ENCODE measurements around the gene LYL1. TPM values are rescaled to one million over a fixed set of nuclear protein-coding genes. Genes with fewer than 3 reads are reported as not detected.

LYL1 gene
- total and polyA plus RNA-seq, 4 donors: 0.35 to 69.7 (median 2.3) TPM

- Histone ChIP-seq H3K4me3 (ENCODE audit: low read depth in 1 of 3, low read length in 3 of 3) (no peak overlapping the region), H3K27me3 (ENCODE audit: control insufficient read depth in 4 of 4, insufficient read depth in 4 of 4, low read length in 3 of 4) (no peaks in the 10 kb centered on the region), H3K9ac (ENCODE audit: low read depth in 1 of 2, low read length in 2 of 2) (no peak overlapping the region), H3K9me3 (ENCODE audit: control insufficient read depth in 4 of 4, low read length in 3 of 4) (no peaks in the 10 kb centered on the region), H3K36me3 (ENCODE audit: control insufficient read depth in 4 of 4, insufficient read depth in 3 of 4, low read depth in 1 of 4, low read length in 3 of 4) (peaks cover 0 to 26% (median 2%) of the 10 kb centered on the region in 4 donors), H3K27ac (ENCODE audit: low read depth in 1 of 2, low read length in 2 of 2) (no peak overlapping the region), H3K4me1 (ENCODE audit: control insufficient read depth in 4 of 4, insufficient read depth in 4 of 4, low read length in 3 of 4) (peaks cover 0 to 14% (median 9%) of the 10 kb centered on the region in 4 donors)
- TF ChIP-seq YY1 (IDR thresholded peaks at IDR 0.05) (no peak), TAF1 (conservative IDR thresholded peaks at IDR 0.05) (no peak), NR2F2 (IDR thresholded peaks at IDR 0.05) (no peak), HNF4G (IDR thresholded peaks at IDR 0.05) (no peak), CTCF (IDR thresholded peaks at IDR 0.05; ENCODE audit: low read depth, low read length, missing input control) (no peak), MAX (IDR thresholded peaks at IDR 0.05) (no peak), JUND (IDR thresholded peaks at IDR 0.05) (no peak), ATF3 (IDR thresholded peaks at IDR 0.05) (no peak), SP1 (IDR thresholded peaks at IDR 0.05) (no peak), REST (IDR thresholded peaks at IDR 0.05) (no peak)
- DNase-seq (ENCODE audit: low spot score): peak; percentile 78
- WGBS: 75% methylated on average over 11 of the region's 11 CpGs
Measured at GRCh38 chr19:13077240-13077639, 25.4 kb downstream of the LYL1 start.

GRCh38 chr19:13076787-13077186 is 25.9 kb downstream of the LYL1 start:
- H3K4me1 ChIP-seq (ENCODE audit: control insufficient read depth in 4 of 4, insufficient read depth in 4 of 4, low read length in 3 of 4): peaks cover 0 to 10% (median 5%) of the 10 kb centered on the region in 4 donors
- H3K27ac ChIP-seq (ENCODE audit: low read depth in 1 of 2, low read length in 2 of 2): no peak overlapping the region
- 78% methylated on average over 6 of the region's 6 CpGs for WGBS
- no peak for DNase-seq (ENCODE audit: low spot score)
- no peak overlapping the region for H3K4me3 ChIP-seq (ENCODE audit: low read depth in 1 of 3, low read length in 3 of 3)
- no peak overlapping the region for H3K9ac ChIP-seq (ENCODE audit: low read depth in 1 of 2, low read length in 2 of 2)
- no peaks in the 10 kb centered on the region for H3K27me3 ChIP-seq (ENCODE audit: control insufficient read depth in 4 of 4, insufficient read depth in 4 of 4, low read length in 3 of 4)
- H3K9me3 ChIP-seq (ENCODE audit: control insufficient read depth in 4 of 4, low read length in 3 of 4): no peaks in the 10 kb centered on the region
- peaks cover 0 to 26% (median 2%) of the 10 kb centered on the region in 4 donors for H3K36me3 ChIP-seq (ENCODE audit: control insufficient read depth in 4 of 4, insufficient read depth in 3 of 4, low read depth in 1 of 4, low read length in 3 of 4)
- no peak for TF ChIP-seq RXRA (IDR thresholded peaks at IDR 0.05)
- TF ChIP-seq NR2F2 (IDR thresholded peaks at IDR 0.05): no peak
- TF ChIP-seq ZBTB33 (IDR thresholded peaks at IDR 0.05): no peak
- TF ChIP-seq SP1 (IDR thresholded peaks at IDR 0.05): no peak
- TF ChIP-seq REST (IDR thresholded peaks at IDR 0.05): no peak
- no peak for TF ChIP-seq RAD21 (IDR thresholded peaks at IDR 0.05)
- no peak for TF ChIP-seq GABPA (IDR thresholded peaks at IDR 0.05 in 1 of 2, conservative IDR thresholded peaks at IDR 0.05 in 1 of 2)
- TF ChIP-seq HNF4A (conservative IDR thresholded peaks at IDR 0.05): no peak
- no peak for TF ChIP-seq ATF3 (IDR thresholded peaks at IDR 0.05)
- TF ChIP-seq CTCF (IDR thresholded peaks at IDR 0.05; ENCODE audit: low read depth, low read length, missing input control): no peak
- TF ChIP-seq MAX (IDR thresholded peaks at IDR 0.05): no peak
- no peak for TF ChIP-seq JUND (IDR thresholded peaks at IDR 0.05)
- TF ChIP-seq FOXA2 (IDR thresholded peaks at IDR 0.05): no peak
- TF ChIP-seq FOXA1 (IDR thresholded peaks at IDR 0.05): no peak
